WTC11 (cell line): ENCODE data around the gene UCK1. TPM values are rescaled to one million over a fixed set of nuclear protein-coding genes. Genes with fewer than 3 reads are reported as not detected.

Experiments used
- ATAC-seq: fragments of 200-7000 bp; cut with Tn5 transposase; 2 replicates; pipeline ENCODE4 v1.10.0; 2021; ENCODE audit warnings: mild to moderate bottlenecking, moderate library complexity
- CTCF ChIA-PET: fragments of 300-600 bp; sonication (Branson Sonifier 250); formaldehyde crosslinking; loops from one replicate; lab custom pipeline; 2021; ENCODE audit warnings: antibody characterized with exemption; lab: Charles Lee
- POLR2A ChIA-PET: fragments of 350-600 bp; sonication (Branson Sonifier 250); formaldehyde crosslinking; loops from one replicate; lab custom pipeline; 2021; ENCODE audit warnings: antibody characterized with exemption; lab: Charles Lee
- DNase-seq: peaks from one replicate; pipeline ENCODE4 v3.0.0; 2021; ENCODE audit warnings: low spot score
- H3K27ac Mint-ChIP-seq: 2 replicates; pipeline ENCODE4 v1.8.0; 2021; ENCODE audit warnings: mixed read lengths
- H3K27me3 Mint-ChIP-seq: 2 replicates; pipeline ENCODE4 v1.8.0; 2021; ENCODE audit warnings: low read depth, mild to moderate bottlenecking, moderate library complexity, mixed read lengths
- H3K36me3 Mint-ChIP-seq: 2 replicates; pipeline ENCODE4 v1.8.0; 2021; ENCODE audit warnings: mixed read lengths
- H3K4me1 Mint-ChIP-seq: 2 replicates; pipeline ENCODE4 v1.8.0; 2022; ENCODE audit warnings: mixed read lengths
- H3K4me3 Mint-ChIP-seq: 2 replicates; pipeline ENCODE4 v1.8.0; 2021; ENCODE audit warnings: mild to moderate bottlenecking, moderate library complexity, mixed read lengths
- H3K9me3 Mint-ChIP-seq: 2 replicates; pipeline ENCODE4 v1.8.0; 2021; ENCODE audit warnings: mixed read lengths
- AR ChIP-seq: fragments of 250-450 bp; sonication (Bioruptor Pico); IDR thresholded peaks from 2 replicates; pipeline ENCODE4 v1.9.0; 2021; ENCODE audit warnings: mild to moderate bottlenecking
- ATF1 ChIP-seq: sonication (generic); formaldehyde crosslinking; IDR thresholded peaks from 2 replicates; pipeline ENCODE4 v1.8.1; 2023; ENCODE audit warnings: mild to moderate bottlenecking, moderate library complexity, missing genetic modification reagents
- CDX4 ChIP-seq: fragments of 250-450 bp; sonication (Bioruptor Pico); IDR thresholded peaks from 2 replicates; pipeline ENCODE4 v1.9.0; 2021; ENCODE audit warnings: moderate library complexity, mild to moderate bottlenecking, inconsistent platforms, borderline replicate concordance
- CREB1 ChIP-seq: sonication (generic); formaldehyde crosslinking; IDR thresholded peaks from 2 replicates; pipeline ENCODE4 v1.8.0; 2023; ENCODE audit warnings: mild to moderate bottlenecking, missing genetic modification reagents
- CTCF ChIP-seq: fragments of 200-600 bp; IDR thresholded peaks from 2 replicates; pipeline ENCODE4 v1.8.0; 2022; ENCODE audit warnings: antibody characterized with exemption
- E2F1 ChIP-seq: sonication (generic); formaldehyde crosslinking; IDR thresholded peaks from 2 replicates; pipeline ENCODE4 v1.8.0; 2022; ENCODE audit warnings: mild to moderate bottlenecking, missing genetic modification reagents
- ELF4 ChIP-seq: sonication (generic); formaldehyde crosslinking; IDR thresholded peaks from 2 replicates; pipeline ENCODE4 v1.8.1; 2022; ENCODE audit warnings: low read depth, mild to moderate bottlenecking, moderate library complexity, missing genetic modification reagents
- ETV6 ChIP-seq: sonication (generic); formaldehyde crosslinking; IDR thresholded peaks from 2 replicates; pipeline ENCODE4 v1.8.1; 2022; ENCODE audit warnings: mild to moderate bottlenecking, missing genetic modification reagents
- FOXJ3 ChIP-seq: sonication (generic); formaldehyde crosslinking; IDR thresholded peaks from 2 replicates; pipeline ENCODE4 v1.9.0; 2021; ENCODE audit warnings: missing genetic modification reagents, mild to moderate bottlenecking, borderline replicate concordance
- FOXP4 ChIP-seq: sonication (generic); formaldehyde crosslinking; IDR thresholded peaks from 2 replicates; pipeline ENCODE4 v1.8.0; 2022; ENCODE audit warnings: mild to moderate bottlenecking, missing genetic modification reagents
- GABPB1 ChIP-seq: sonication (generic); formaldehyde crosslinking; IDR thresholded peaks from 2 replicates; pipeline ENCODE4 v1.8.1; 2023; ENCODE audit warnings: mild to moderate bottlenecking, missing genetic modification reagents
- GTF2I ChIP-seq: fragments of 250-450 bp; sonication (Bioruptor Pico); conservative IDR thresholded peaks from 2 replicates; pipeline ENCODE4 v1.4.0; 2021; ENCODE audit warnings: mild to moderate bottlenecking
- HMGA2 ChIP-seq: fragments of 250-450 bp; sonication (Bioruptor Pico); IDR thresholded peaks from 2 replicates; pipeline ENCODE4 v1.4.0; 2021; ENCODE audit warnings: mild to moderate bottlenecking, moderate library complexity
- JAZF1 ChIP-seq: fragments of 250-450 bp; sonication (Bioruptor Pico); IDR thresholded peaks from 2 replicates; pipeline ENCODE4 v1.9.0; 2021; ENCODE audit warnings: moderate library complexity, mild to moderate bottlenecking, inconsistent platforms
- MAX ChIP-seq: sonication (generic); formaldehyde crosslinking; IDR thresholded peaks from 2 replicates; pipeline ENCODE4 v1.8.0; 2022; ENCODE audit warnings: mild to moderate bottlenecking, missing genetic modification reagents
- NR2C2 ChIP-seq: sonication (generic); formaldehyde crosslinking; IDR thresholded peaks from 2 replicates; pipeline ENCODE4 v1.8.0; 2022; ENCODE audit warnings: mild to moderate bottlenecking, missing genetic modification reagents
- PREB ChIP-seq: sonication (generic); formaldehyde crosslinking; IDR thresholded peaks from 2 replicates; pipeline ENCODE4 v1.8.1; 2022; ENCODE audit warnings: mild to moderate bottlenecking, missing genetic modification reagents, moderate library complexity, borderline replicate concordance
- PRRX2 ChIP-seq: fragments of 250-450 bp; sonication (Bioruptor Pico); IDR thresholded peaks from 2 replicates; pipeline ENCODE4 v1.8.0; 2021; ENCODE audit warnings: mild to moderate bottlenecking
- RELA ChIP-seq: sonication (generic); formaldehyde crosslinking; IDR thresholded peaks from 2 replicates; pipeline ENCODE4 v1.8.1; 2022; ENCODE audit warnings: missing genetic modification reagents, mild to moderate bottlenecking, borderline replicate concordance
- TEAD1 ChIP-seq: sonication (generic); formaldehyde crosslinking; IDR thresholded peaks from 2 replicates; pipeline ENCODE4 v1.8.0; 2022; ENCODE audit warnings: mild to moderate bottlenecking, missing genetic modification reagents
- ZMAT4 ChIP-seq: fragments of 250-450 bp; sonication (Bioruptor Pico); IDR thresholded peaks from 2 replicates; pipeline ENCODE4 v1.9.0; 2021; ENCODE audit warnings: mild to moderate bottlenecking
- ZNF219 ChIP-seq: sonication (generic); formaldehyde crosslinking; IDR thresholded peaks from 2 replicates; pipeline ENCODE4 v1.8.0; 2023; ENCODE audit warnings: missing genetic modification reagents, mild to moderate bottlenecking, borderline replicate concordance
- ZNF232 ChIP-seq: sonication (generic); formaldehyde crosslinking; IDR thresholded peaks from 2 replicates; pipeline ENCODE4 v1.8.0; 2022; ENCODE audit warnings: mild to moderate bottlenecking, missing genetic modification reagents
- ZNF317 ChIP-seq: sonication (generic); formaldehyde crosslinking; IDR thresholded peaks from 2 replicates; pipeline ENCODE4 v1.8.1; 2023; ENCODE audit warnings: low read depth, mild to moderate bottlenecking, moderate library complexity, missing genetic modification reagents, borderline replicate concordance
- ZNF416 ChIP-seq: fragments of 250-450 bp; sonication (Bioruptor Pico); IDR thresholded peaks from 2 replicates; pipeline ENCODE4 v1.9.0; 2021; ENCODE audit warnings: mild to moderate bottlenecking, inconsistent platforms
- ZNF423 ChIP-seq: fragments of 250-450 bp; sonication (Bioruptor Pico); IDR thresholded peaks from 2 replicates; pipeline ENCODE4 v2.1.2; 2022; ENCODE audit warnings: mild to moderate bottlenecking, moderate library complexity
- total RNA-seq: library from RNA; stranded (reverse); gene quantifications from 3 replicates; pipeline ENCODE4 v1.2.3, GENCODE V29; 2021

Gene UCK1
- total RNA-seq, 1 experiment from 2014 or later, result 29.6 TPM

- POLR2A ChIA-PET, result no interaction called here
- no peak for DNase-seq
- Mint-ChIP-seq H3K4me1 (peaks cover 6% of the 10 kb centered on the region; the same call in 1 of the 2 replicates), H3K27me3 (peaks cover 3% of the 10 kb centered on the region), H3K4me3 (peak overlapping the region; percentile 16; the same call in 1 of the 2 replicates), H3K36me3 (peaks cover 42% of the 10 kb centered on the region), H3K27ac (no peak overlapping the region), H3K9me3 (no peaks in the 10 kb centered on the region)
- no peak for ATAC-seq
- CTCF ChIA-PET, result no interaction called here
- TF ChIP-seq ATF1 (CRISPR knock-in tag) (no peak), GABPB1 (CRISPR knock-in tag) (no peak), CREB1 (CRISPR knock-in tag) (no peak), ZNF317 (CRISPR knock-in tag) (no peak), JAZF1 (no peak), MAX (no peak), E2F1 (CRISPR knock-in tag) (no peak), ZNF232 (CRISPR knock-in tag) (no peak), CDX4 (CRISPR knock-in tag) (no peak), PREB (CRISPR knock-in tag) (no peak), PRRX2 (no peak), FOXP4 (no peak), RELA (CRISPR knock-in tag) (no peak), AR (CRISPR knock-in tag) (no peak), HMGA2 (CRISPR knock-in tag) (no peak), ETV6 (no peak), ZNF423 (no peak)
Observed at GRCh38 chr9:131528886-131529505, 2.1 kb downstream of the UCK1 start.

- no peaks in the 10 kb centered on the region for H3K9me3 Mint-ChIP-seq
- CTCF ChIA-PET, result no interaction called here
- peaks cover 6% of the 10 kb centered on the region; the same call in 1 of the 2 replicates for H3K4me1 Mint-ChIP-seq
- no peak for ATAC-seq
- H3K4me3 Mint-ChIP-seq, result no peak overlapping the region
- H3K27ac Mint-ChIP-seq, result no peak overlapping the region
- no peak for DNase-seq
- H3K27me3 Mint-ChIP-seq, result peaks cover 3% of the 10 kb centered on the region
- POLR2A ChIA-PET, result no interaction called here
- TF ChIP-seq ZMAT4 (CRISPR knock-in tag) (no peak), GTF2I (CRISPR knock-in tag) (no peak), NR2C2 (CRISPR knock-in tag) (no peak), TEAD1 (CRISPR knock-in tag) (no peak), PRRX2 (no peak), ZNF219 (CRISPR knock-in tag) (no peak), CTCF (no peak), ZNF416 (CRISPR knock-in tag) (no peak), FOXJ3 (CRISPR knock-in tag) (no peak), ELF4 (CRISPR knock-in tag) (no peak), ETV6 (no peak)
- peaks cover 42% of the 10 kb centered on the region for H3K36me3 Mint-ChIP-seq
Observed at GRCh38 chr9:131528186-131528585, 2.9 kb downstream of the UCK1 start.
